HG03025 (cell line): ENCODE results near the gene TRIM47.

ENCODE experiments used
- ATAC-seq: cut with Tn5 transposase; IDR thresholded peaks from one replicate; pipeline ENCODE4 v1.9.1; 2021; ENCODE audit warnings: mild to moderate bottlenecking, moderate library complexity; ENCODE audit not compliant: unreplicated experiment, low FRiP score

TRIM47 gene

GRCh38 chr17:75878174-75878998 lies at the start of gene TRIM47:
Gene TRIM47 (minus strand): TSS chr17:75878581. CDS start chr17:75878548, 33 bp downstream.
- ATAC-seq = no peak

DNA sequence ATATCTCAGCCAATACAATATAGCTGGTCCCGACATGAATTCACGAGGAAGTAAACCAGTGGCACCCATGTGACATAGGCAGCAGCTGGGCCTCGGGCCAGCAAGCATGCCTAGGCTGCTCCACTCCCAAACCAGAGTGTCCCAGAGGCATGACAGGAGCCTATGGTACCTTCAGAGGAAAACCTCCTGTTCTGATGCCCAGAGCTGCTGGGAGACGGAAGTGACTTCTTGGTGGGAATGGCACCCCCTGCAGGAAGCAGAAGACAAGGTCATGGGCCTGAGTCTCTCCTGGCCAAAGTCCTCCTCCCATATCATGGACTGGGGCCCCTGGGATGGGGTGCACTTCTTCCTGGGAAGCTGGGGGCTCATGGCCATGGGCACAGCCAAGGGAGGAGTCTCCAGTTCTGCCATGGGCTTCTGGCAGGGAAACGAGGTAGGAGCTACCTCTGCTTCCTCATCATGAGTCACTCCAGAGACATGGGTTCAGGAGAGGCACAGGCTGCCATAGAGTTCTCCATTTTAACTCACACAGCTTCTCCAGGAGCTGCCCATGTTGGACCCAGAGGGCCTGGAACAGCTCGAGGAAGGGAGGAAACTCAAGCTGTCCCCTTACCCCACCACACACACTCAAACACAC lies 49.0 kb upstream of the TRIM47 start:
- no peak for ATAC-seq

- no peak for ATAC-seq
These were observed 48.1 kb upstream of the TRIM47 start for GRCh38 chr17:75926456-75926855.

DNA sequence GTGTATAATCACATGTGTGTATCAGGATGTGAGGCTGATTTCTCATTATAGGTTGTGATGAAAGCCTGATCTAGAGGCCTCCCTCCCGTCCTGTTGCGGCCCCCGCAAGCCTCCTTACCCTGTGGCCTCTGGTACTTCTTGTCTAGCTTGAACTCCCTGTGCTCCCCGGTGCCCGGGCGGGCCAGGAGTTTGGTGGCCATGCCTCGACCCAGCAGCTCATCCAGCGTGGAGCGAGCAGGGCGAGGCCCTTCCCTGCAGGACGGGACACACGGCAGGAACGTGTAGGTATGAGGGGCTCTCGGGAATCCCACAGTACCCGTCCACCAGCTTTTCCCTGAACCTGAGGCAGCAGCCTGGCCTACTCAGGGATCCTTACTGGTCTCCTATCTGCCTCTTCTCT lies 47.5 kb upstream of the TRIM47 start:
- ATAC-seq = no peak

DNA sequence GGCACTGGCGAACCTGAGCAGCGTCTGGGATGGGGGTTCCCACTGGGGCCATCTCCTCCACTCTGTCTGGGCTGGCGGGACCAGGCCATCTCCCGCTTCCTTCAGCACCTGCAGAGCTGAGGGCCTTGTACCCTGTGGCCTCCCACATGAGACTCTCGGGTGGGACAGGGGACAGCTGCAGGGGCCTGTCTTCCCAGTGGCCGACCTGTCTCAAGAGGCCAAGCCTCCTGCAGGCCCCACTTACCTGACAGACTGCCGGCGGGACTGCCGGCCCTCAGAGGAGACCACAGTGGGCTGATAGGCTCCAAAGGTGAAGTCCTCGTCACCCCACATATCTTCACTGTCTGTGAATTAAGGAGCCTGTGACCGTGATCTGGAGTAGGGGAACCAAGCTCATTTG lies 46.7 kb upstream of the TRIM47 start:
- ATAC-seq = no peak

DNA sequence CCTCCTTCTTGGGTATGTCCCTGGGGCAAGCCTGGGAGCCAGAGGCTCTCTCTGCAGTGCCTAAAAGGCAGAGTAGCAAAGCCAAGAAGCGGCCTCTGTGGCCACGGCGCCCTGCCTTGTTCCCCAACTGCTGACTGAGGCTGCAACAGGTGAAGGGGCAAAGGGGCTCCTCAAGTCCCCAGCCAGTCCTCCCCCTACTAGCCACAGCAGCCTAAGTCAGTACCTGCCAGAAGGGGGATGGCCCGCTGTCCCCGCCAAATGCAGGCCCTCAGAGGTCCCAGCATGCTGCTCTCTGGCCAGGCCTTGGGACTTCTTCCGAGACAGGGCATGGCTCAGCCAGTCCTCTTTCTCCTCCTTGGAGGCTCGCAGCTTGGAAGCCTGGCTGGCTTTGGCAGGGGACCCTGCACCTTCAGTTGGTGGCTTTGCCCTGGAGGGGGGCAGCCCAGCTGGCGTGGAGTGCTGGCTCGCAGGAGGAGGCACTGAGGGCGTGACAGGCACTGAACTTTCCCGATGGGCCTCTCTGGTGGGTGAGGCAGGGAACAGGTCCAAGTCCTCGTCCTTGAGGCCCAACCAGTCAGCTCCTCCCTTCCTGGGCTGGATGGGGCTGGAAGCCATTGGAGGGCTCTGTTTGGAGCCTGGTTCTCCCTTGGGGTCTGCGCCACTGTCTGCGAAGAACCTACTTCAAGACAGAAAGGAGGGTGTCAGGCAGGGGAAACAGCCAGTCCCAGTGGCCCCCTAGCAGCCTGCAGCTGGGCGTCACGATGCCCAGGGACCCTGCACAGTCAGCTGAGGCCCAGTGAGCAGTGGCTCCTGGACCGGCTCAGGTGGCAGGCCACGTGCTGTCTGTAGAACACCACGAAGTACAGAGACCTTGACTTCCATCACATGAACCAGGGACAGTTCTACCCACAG lies 44.8 kb upstream of the TRIM47 start:
- ATAC-seq = no peak

- no peak for ATAC-seq
These were observed 44.0 kb upstream of the TRIM47 start for GRCh38 chr17:75922173-75922961.

- no peak for ATAC-seq
These were observed 43.2 kb upstream of the TRIM47 start for GRCh38 chr17:75921596-75921995.

GRCh38 chr17:75920045-75920560 lies 41.7 kb upstream of the TRIM47 start:
- ATAC-seq = no peak

DNA sequence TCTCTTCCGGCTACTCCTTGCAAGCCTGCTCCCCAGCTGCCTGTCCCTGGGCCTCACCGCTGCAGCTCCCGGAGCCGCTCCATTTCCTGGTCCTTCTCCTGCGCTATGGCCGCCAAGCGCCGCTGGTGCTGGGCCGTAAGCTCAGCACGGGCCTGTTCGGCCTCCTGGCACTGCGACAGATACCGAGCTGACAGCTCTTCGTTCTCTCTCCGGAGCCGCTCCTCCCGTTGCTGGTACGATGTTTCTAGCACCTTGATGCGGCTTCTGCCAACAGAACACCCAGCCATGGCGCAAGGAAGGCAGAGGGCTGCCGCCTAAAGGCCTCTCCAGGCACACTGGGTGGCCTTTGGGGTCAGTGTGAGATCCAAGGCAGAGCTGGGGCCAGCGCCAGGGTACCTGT lies 41.2 kb upstream of the TRIM47 start:
- ATAC-seq = no peak

GRCh38 chr17:75917917-75918445 lies 39.6 kb upstream of the TRIM47 start:
- no peak for ATAC-seq

DNA sequence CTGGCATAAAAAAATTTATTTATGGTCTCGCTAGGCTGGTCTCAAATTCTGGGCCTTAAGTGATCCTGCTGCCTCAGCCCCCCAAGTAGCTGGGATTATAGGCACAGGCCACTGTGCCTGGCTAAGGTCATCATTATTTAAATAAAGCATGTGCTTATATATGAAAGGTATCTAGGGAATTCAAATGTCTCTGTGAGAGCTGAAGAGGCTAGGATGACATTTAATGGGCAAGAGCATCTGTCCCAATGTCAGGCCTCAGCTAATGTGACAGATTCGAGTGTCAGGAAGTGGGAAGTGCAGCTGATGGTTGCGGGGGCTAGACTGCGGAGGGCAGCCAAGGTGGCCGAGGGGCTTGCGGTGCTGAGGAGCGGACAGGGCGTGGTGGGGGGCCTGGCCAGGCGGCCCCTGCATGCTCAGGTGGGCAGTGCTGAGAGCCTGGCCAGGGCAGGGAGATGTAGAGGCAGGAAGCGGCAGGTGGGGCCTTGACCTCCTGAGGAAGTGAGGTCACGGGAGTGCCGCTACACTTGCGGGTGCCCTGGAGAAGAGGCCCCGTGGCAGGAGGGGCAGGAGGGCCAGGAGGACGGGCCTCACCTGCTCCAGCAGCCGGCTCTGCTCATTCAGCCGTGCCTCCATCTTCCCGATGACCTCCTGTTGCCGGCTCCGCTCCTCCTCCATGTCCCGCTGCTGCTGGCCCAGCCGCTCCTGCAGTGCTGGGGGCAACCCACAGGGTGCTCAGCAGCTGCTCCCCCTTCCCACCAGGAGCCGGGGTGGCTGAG lies 38.9 kb upstream of the TRIM47 start:
- no peak for ATAC-seq

GRCh38 chr17:75915268-75915667 lies 36.9 kb upstream of the TRIM47 start:
- no peak for ATAC-seq

DNA sequence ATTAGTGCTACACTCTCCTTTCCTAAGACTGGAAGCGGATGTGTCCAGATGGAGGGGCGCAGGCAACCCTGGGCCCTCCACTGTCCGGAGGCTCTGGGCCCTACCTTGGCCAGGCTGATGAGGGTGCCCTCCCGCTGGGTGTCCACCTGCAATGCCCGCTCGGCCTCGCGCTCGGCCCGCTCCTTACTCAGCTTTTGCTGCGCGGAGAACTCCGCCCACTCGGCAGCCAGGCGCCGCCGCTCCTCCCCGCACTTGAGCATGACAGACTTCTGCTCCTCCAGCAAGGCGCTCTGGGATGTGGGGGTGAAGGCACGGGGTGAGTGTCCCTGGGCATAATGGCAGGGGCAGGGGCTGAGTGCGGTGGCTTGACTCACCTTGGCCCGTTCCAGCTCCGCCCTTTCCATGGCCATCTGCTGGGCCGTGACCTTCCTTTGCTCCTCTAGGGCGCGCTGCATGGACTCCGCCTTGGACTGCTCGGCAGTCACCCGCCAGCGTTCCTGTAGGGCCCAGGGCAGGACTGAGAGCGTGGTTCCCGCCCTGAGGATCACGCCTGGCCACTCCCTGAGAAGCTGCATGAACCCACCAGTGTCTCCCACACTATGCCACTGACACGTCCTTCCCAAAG lies 36.4 kb upstream of the TRIM47 start:
- no peak for ATAC-seq

- no peak for ATAC-seq
These were observed 35.3 kb upstream of the TRIM47 start for GRCh38 chr17:75913537-75914210.

- no peak for ATAC-seq
These were observed 32.3 kb upstream of the TRIM47 start for GRCh38 chr17:75910699-75911098.

DNA sequence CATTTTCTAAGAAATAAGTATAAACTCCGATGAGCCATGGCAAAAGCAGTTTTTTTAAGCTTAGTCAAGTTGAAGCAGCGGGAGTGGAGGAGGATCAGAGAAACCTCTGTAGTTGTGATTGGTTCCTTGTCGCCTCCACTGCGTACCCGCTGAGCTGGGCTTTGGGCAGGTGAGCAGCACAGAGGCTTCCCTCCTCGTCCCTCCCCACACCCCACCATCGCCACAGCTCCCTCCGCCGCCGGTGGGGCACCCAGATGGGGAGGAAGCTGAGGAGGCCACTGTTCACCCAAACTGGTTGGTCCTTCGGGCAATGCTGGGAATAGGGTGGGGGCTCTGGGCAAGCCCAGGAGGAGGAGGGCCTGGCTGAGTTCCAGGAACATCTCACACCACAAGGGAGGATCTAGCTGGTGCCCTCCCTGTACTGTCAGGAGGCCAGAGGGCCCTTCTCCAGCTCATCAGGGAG lies 31.5 kb upstream of the TRIM47 start:
- ATAC-seq = no peak
